Testis (tissue), 3 donors: ENCODE data around the gene IGF1R. TPM values are rescaled to one million over a fixed set of nuclear protein-coding genes. Genes with fewer than 3 reads are reported as not detected.

ENCODE experiments used
- DNase-seq: peaks from one replicate; pipeline ENCODE4 v3.0.0-alpha.2; 2019
- H3K27ac ChIP-seq, 2 donors: fragments of 200-600 bp; sonication (generic); one replicate each; pipeline ENCODE4 v1.5.1; 2019
- H3K27me3 ChIP-seq: fragments of 200-600 bp; sonication (generic); one replicate; pipeline ENCODE4 v1.5.1; 2019
- H3K36me3 ChIP-seq: fragments of 200-600 bp; sonication (generic); one replicate; pipeline ENCODE4 v1.5.1; 2017; ENCODE audit warnings: low read depth; ENCODE audit errors: missing control alignments
- H3K4me1 ChIP-seq: fragments of 200-600 bp; sonication (generic); one replicate; pipeline ENCODE4 v1.5.1; 2019
- H3K4me3 ChIP-seq, 2 donors: fragments of 200-600 bp; sonication (generic); one replicate each; pipeline ENCODE4 v1.5.1; 2017 to 2019
- H3K9me3 ChIP-seq: fragments of 200-600 bp; sonication (generic); one replicate; pipeline ENCODE4 v1.5.1; 2017
- POLR2A ChIP-seq: fragments of 450-650 bp; IDR thresholded peaks from one replicate; pipeline ENCODE4 v1.6.1; 2017; ENCODE audit warnings: antibody characterized with exemption, mild to moderate bottlenecking, moderate library complexity
- WGBS, 2 donors: methylation state at CpG; one replicate each; pipeline ENCODE4 v1.1.5; 2018; 5-methylcytosine and 5-hydroxymethylcytosine counted together
- intact Hi-C: fragments of 100-400 bp; cut with DNase I; formaldehyde crosslinking; loops from one replicate; pipeline ENCODE4 v1.15.1; 2023; ENCODE audit warnings: low total_unique reads
- polyA plus RNA-seq: library from polyadenylated mRNA; stranded (reverse); fragments of 350-450 nt; fragmentation: Illumina TruSeq; extraction: RNeasy Lipid Tissue Mini Kit (QIAGEN cat#74804); gene quantifications from one replicate; pipeline ENCODE4 v1.2.3, GENCODE V29; 2014; ENCODE audit warnings: low read depth, low replicate concordance; ENCODE audit not compliant: insufficient read depth
- total RNA-seq, 2 donors: library from RNA; depleted of rRNA; stranded (reverse); fragments of >200 nt; gene quantifications; one replicate each; pipeline ENCODE4 v1.2.3, GENCODE V29; 2016
- TF ChIP-seq, protein P1 (sequence below), 3 experiments: fragments of 450-650 bp in 2 of 3; fragments of 200-600 bp in 1 of 3; sonication (generic) in 1 of 3; IDR thresholded peaks; one replicate each; pipeline ENCODE4 v1.5.1; 2016 to 2019; ENCODE audit warnings: antibody characterized with exemption in 3 of 3, mild to moderate bottlenecking in 2 of 3, moderate library complexity in 1 of 3

Gene IGF1R
- total and polyA plus RNA-seq, 3 donors from 2014 or later: 25.8 to 172 (median 157) TPM

DNA sequence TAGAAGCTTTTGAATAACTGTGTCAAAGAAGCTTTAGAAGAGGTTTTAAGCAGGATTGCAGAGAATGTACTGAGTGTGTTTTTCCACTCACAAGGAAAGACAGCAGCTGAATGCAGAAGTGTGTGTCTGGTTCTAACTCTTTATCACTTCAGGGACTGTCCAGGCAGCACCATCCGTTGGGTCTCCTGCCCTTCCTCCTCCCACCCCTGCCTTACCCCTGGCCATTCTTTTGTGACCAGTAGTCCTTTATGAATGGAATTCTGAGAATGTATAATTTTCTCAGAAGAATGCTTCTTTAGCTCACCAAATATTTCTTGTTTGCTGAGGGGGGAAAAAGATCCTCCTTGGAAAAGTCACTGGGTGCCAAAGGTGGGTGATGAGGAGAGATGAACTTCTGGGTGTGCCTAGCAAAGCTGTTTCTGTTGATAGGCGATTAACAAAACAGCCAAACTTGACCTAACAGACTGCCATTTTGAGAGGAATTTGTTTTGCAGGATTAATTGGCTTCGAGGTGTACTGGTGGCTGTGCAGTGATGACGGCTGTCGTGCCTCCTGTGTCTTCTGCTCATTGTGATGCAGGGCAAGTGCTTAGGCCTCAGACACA lies 70.9 kb downstream of the IGF1R start:
- no peaks in the 10 kb centered on the region for H3K27me3 ChIP-seq
- H3K36me3 ChIP-seq: no peaks in the 10 kb centered on the region
- no peak for TF ChIP-seq POLR2A
- TF ChIP-seq, protein P1, sequence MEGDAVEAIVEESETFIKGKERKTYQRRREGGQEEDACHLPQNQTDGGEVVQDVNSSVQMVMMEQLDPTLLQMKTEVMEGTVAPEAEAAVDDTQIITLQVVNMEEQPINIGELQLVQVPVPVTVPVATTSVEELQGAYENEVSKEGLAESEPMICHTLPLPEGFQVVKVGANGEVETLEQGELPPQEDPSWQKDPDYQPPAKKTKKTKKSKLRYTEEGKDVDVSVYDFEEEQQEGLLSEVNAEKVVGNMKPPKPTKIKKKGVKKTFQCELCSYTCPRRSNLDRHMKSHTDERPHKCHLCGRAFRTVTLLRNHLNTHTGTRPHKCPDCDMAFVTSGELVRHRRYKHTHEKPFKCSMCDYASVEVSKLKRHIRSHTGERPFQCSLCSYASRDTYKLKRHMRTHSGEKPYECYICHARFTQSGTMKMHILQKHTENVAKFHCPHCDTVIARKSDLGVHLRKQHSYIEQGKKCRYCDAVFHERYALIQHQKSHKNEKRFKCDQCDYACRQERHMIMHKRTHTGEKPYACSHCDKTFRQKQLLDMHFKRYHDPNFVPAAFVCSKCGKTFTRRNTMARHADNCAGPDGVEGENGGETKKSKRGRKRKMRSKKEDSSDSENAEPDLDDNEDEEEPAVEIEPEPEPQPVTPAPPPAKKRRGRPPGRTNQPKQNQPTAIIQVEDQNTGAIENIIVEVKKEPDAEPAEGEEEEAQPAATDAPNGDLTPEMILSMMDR (IDR thresholded peaks at IDR 0.05): no peak
- intact Hi-C loops: no loop called here
- no peaks in the 10 kb centered on the region for H3K9me3 ChIP-seq
- no peak overlapping the region for H3K27ac ChIP-seq
- DNase-seq: no peak
- H3K4me3 ChIP-seq: no peak overlapping the region
- 67 to 79% methylated on average over 5 of the region's 5 CpGs for WGBS, 2 donors
- peaks cover 22% of the 10 kb centered on the region for H3K4me1 ChIP-seq

DNA sequence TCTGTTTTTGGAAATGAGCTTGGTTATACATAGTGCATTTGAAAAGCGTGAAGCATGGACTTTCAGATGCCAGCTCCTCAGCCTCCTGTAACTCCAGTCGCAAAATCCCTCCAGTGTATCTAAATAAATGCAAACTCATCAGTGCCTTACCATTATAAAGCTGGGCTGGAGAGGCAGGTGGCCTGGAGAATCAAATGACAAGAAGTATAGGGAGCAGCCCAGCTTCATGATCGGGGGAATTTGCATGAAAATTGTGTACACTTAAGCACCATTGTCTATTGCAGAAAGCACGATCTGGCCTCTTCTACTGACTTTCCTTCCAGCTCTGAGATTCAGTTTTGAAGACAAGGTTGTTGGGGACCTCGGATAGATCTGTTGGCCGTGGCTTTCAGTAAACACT lies 71.7 kb downstream of the IGF1R start:
- H3K36me3 ChIP-seq: no peaks in the 10 kb centered on the region
- H3K4me1 ChIP-seq: peaks cover 22% of the 10 kb centered on the region
- H3K27me3 ChIP-seq: no peaks in the 10 kb centered on the region
- H3K9me3 ChIP-seq: no peaks in the 10 kb centered on the region
- 91% methylated on average over 6 of the region's 6 CpGs for WGBS, 2 donors
- no peak overlapping the region for H3K4me3 ChIP-seq
- no peak for DNase-seq
- H3K27ac ChIP-seq: no peak overlapping the region
- TF ChIP-seq, protein P1 (IDR thresholded peaks at IDR 0.05): no peak
- TF ChIP-seq POLR2A: no peak
- intact Hi-C loops: no loop called here

DNA sequence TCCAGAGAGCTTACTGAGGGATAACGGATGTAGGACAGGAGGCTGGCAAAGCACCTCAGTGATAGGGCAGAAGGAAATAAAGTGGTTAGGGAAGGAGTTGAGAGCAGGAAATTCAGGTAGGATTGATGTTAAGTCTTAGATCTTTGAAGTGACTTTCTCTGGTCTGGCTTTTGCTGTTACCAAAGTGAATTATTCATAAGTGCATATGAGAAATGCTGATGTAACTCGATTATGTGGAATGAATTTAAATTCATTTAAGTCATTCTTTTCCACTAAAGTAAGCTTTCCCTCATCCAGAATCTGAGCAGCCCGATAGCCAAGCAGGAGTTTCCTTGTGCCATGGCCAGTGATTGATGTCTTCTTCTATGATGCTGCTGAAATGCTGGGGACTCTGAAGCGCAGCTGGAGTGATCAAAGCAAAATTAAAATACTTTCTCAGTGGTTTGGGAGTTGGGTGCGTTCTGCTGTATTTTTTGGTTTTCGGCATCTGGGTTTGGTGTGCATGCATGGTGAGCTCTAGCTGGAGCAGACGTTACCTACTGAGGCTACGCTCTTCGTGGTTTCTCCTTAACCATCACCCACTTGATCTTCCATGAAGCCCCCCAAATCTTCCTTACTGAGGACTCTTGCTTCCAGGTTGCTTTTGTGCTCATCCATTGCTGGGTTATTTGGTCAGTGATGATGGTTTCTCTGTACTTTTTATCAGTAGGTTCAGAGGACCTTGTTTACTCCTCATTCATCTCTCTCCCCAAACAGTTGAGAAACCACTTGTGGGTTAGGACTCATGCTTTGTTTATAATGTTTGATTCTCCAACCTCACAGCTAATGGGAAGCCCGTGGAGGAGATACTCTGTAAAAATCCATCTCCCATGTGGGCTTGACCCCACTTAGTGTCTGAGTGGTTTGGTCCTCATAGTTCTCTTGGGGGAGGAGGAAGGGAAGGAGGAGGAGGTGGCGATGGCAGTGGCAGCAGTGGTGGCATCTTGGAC lies 72.5 kb downstream of the IGF1R start:
- Histone ChIP-seq H3K27ac (no peak overlapping the region), H3K36me3 (no peaks in the 10 kb centered on the region), H3K27me3 (no peaks in the 10 kb centered on the region), H3K9me3 (no peaks in the 10 kb centered on the region), H3K4me3 (no peak overlapping the region), H3K4me1 (peaks cover 14% of the 10 kb centered on the region)
- intact Hi-C loops: no loop called here
- DNase-seq: no peak
- no peak for TF ChIP-seq POLR2A
- WGBS, 2 donors: 91% methylated on average over 11 of the region's 11 CpGs

DNA sequence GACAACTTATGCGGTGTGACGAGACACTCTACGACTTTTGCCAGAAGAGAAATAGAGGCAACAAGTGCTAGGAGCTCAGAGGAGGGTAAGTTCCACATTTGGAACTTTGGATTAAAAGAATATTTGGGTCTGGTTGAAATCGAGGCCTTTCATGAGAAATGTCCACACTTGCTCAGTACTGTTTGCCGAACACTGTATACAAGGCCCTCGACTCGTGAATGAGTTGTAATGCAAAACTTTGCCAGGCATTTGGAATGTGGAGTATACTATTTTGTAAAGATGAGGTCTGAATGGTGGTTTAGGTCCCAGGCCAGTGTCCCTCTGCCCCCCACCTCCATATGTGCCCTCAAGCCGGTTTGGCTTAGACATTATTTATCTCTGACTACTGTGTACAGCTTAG lies 73.9 kb downstream of the IGF1R start:
- H3K36me3 ChIP-seq: no peaks in the 10 kb centered on the region
- WGBS, 2 donors: 89 to 90% methylated on average over 8 of the region's 8 CpGs
- TF ChIP-seq POLR2A: no peak
- TF ChIP-seq, protein P1 (IDR thresholded peaks at IDR 0.05): no peak
- no peaks in the 10 kb centered on the region for H3K9me3 ChIP-seq
- H3K27me3 ChIP-seq: no peaks in the 10 kb centered on the region
- H3K27ac ChIP-seq: no peak overlapping the region
- DNase-seq: no peak
- peaks cover 13% of the 10 kb centered on the region for H3K4me1 ChIP-seq
- intact Hi-C loops: no loop called here
- H3K4me3 ChIP-seq: no peak overlapping the region

DNA sequence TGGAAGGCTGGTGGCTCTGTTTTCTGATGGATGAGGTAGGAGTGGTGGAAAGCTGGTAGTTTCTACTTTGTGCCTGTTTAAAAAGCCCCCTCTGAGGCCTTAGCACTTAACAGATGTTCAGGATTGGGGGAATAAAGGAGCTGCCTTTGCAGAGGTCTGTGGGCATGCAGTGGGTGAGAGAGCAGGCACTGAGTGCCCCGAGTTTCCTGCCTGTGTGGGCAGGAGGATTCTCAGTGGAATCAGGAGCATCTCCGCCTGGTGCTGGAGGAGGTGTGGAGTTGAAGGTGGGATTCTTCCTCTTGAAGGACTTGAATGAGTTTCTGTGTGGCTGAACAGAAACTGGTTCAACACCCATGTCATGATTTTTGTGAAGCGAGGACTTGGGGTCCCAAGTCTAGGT lies 74.3 kb downstream of the IGF1R start:
- intact Hi-C loops: no loop called here
- 79 to 84% methylated on average over 3 of the region's 3 CpGs for WGBS, 2 donors
- no peaks in the 10 kb centered on the region for H3K27me3 ChIP-seq
- H3K4me3 ChIP-seq: no peak overlapping the region
- no peaks in the 10 kb centered on the region for H3K36me3 ChIP-seq
- no peaks in the 10 kb centered on the region for H3K9me3 ChIP-seq
- DNase-seq: no peak
- no peak overlapping the region for H3K27ac ChIP-seq
- peaks cover 13% of the 10 kb centered on the region for H3K4me1 ChIP-seq
- TF ChIP-seq, protein P1 (IDR thresholded peaks at IDR 0.05): no peak
- TF ChIP-seq POLR2A: no peak
